H1 (cell line): ENCODE results near the gene GRM4. TPM values are rescaled to one million over a fixed set of nuclear protein-coding genes. Genes with fewer than 3 reads are reported as not detected.
A peak's percentile ranks its signal among the peaks of the same experiment; 100 is the strongest.

Experiments used
- CTCF ChIA-PET: fragments of 300-600 bp; sonication (Branson Sonifier 250); formaldehyde crosslinking; loops from one replicate; lab custom pipeline; 2021; ENCODE audit not compliant: partially characterized antibody; lab: Charles Lee
- POLR2A ChIA-PET: fragments of 300-600 bp; sonication (Branson Sonifier 250); formaldehyde crosslinking; loops from one replicate; lab custom pipeline; 2021; ENCODE audit warnings: inconsistent platforms; ENCODE audit not compliant: partially characterized antibody; lab: Charles Lee
- DNase-seq, 2 experiments: peaks; one replicate each; pipeline versions ENCODE4 v3.0.0 to v3.0.0-alpha.2; 2010 to 2022; ENCODE audit warnings: low spot score in 2 of 2, low read depth in 1 of 2, mixed read lengths in 1 of 2
- FAIRE-seq: peaks from 2 replicates; lab custom pipeline; 2011; peaks lifted over from hg19 to GRCh38; lab: Jason Lieb, UNC
- H2AFZ ChIP-seq: 2 replicates; pipeline ENCODE4 v1.8.1; 2012; ENCODE audit warnings: low read length, inconsistent platforms
- H2AK5ac ChIP-seq: 2 replicates; pipeline ENCODE4 v1.6.1; 2013; ENCODE audit warnings: low read depth, low read length
- H2BK120ac ChIP-seq: replicated peaks from 2 replicates; pipeline ENCODE3; 2013; ENCODE audit warnings: low read depth, low read length, inconsistent platforms
- H2BK12ac ChIP-seq: 2 replicates; pipeline ENCODE4 v1.6.1; 2013; ENCODE audit warnings: low read depth, low read length
- H2BK15ac ChIP-seq: 2 replicates; pipeline ENCODE4 v1.6.1; 2013; ENCODE audit warnings: low read length
- H2BK20ac ChIP-seq: 2 replicates; pipeline ENCODE4 v1.6.1; 2013; ENCODE audit warnings: low read length
- H2BK5ac ChIP-seq: 2 replicates; pipeline ENCODE4 v1.6.1; 2013; ENCODE audit warnings: low read depth, low read length
- H3K14ac ChIP-seq: 2 replicates; pipeline ENCODE4 v1.6.1; 2013; ENCODE audit warnings: inconsistent platforms; ENCODE audit not compliant: insufficient read length
- H3K18ac ChIP-seq: 2 replicates; pipeline ENCODE4 v1.6.1; 2013; ENCODE audit warnings: low read length; ENCODE audit errors: extremely low read depth
- H3K23ac ChIP-seq: 2 replicates; pipeline ENCODE4 v1.6.1; 2013; ENCODE audit warnings: inconsistent platforms; ENCODE audit not compliant: insufficient read length
- H3K23me2 ChIP-seq: 2 replicates; pipeline ENCODE4 v1.6.1; 2013; ENCODE audit warnings: low read depth, low read length
- H3K27ac ChIP-seq: 2 replicates; pipeline ENCODE4 v1.6.1; 2011; ENCODE audit warnings: low read depth, low read length, inconsistent platforms
- H3K27me3 ChIP-seq, 4 experiments: replicated peaks in 1 of 4; 1 replicate in 1 of 4; 2 replicates in 3 of 4; pipeline versions ENCODE4 v1.6.1 to v1.8.1; 2011 to 2013; ENCODE audit warnings: low read length in 3 of 4, mild to moderate bottlenecking in 3 of 4, inconsistent platforms in 2 of 4, mixed read lengths in 2 of 4, moderate library complexity in 1 of 4; ENCODE audit not compliant: control insufficient read depth in 3 of 4, insufficient read depth in 3 of 4; ENCODE audit errors: extremely low read depth in 1 of 4
- H3K36me3 ChIP-seq, 4 experiments: 2 replicates each; pipeline versions ENCODE4 v1.6.1 to v1.8.1; 2011 to 2013; ENCODE audit warnings: mild to moderate bottlenecking in 4 of 4, low read length in 3 of 4, moderate library complexity in 2 of 4, control low read depth in 1 of 4, inconsistent platforms in 1 of 4; ENCODE audit not compliant: insufficient read depth in 4 of 4, control insufficient read depth in 2 of 4
- H3K4ac ChIP-seq: replicated peaks from 2 replicates; pipeline ENCODE3; 2013; ENCODE audit warnings: low read length, low read depth, mixed read lengths, inconsistent platforms; ENCODE audit not compliant: insufficient read length
- H3K4me1 ChIP-seq, 4 experiments: replicated peaks in 1 of 4; 1 replicate in 1 of 4; 2 replicates in 3 of 4; pipeline versions ENCODE4 v1.6.1 to v1.8.1; 2011 to 2013; ENCODE audit warnings: low read length in 3 of 4, inconsistent platforms in 2 of 4, mixed read lengths in 1 of 4; ENCODE audit not compliant: insufficient read depth in 4 of 4, control insufficient read depth in 3 of 4
- H3K4me2 ChIP-seq, 2 experiments: 2 replicates each; pipeline versions ENCODE4 v1.6.1 to v1.8.1; 2011 to 2013; ENCODE audit warnings: low read depth in 2 of 2, low read length in 2 of 2, control low read depth in 1 of 2, inconsistent platforms in 1 of 2, mild to moderate bottlenecking in 1 of 2; ENCODE audit not compliant: insufficient read depth in 1 of 2
- H3K4me3 ChIP-seq, 4 experiments: fragments of 200-600, 300-600 bp in 1 of 4; sonication (generic), shearing (Covaris generic), sonication (Bioruptor Twin) in 1 of 4; 2 replicates each; pipeline versions ENCODE4 v1.5.1 to v1.8.1; 2011 to 2016; ENCODE audit warnings: low read length in 4 of 4, low read depth in 3 of 4, control low read depth in 2 of 4, inconsistent platforms in 2 of 4, mild to moderate bottlenecking in 2 of 4, mixed read lengths in 1 of 4, moderate library complexity in 1 of 4; ENCODE audit not compliant: insufficient read depth in 2 of 4; ENCODE audit errors: extremely low read depth in 1 of 4
- H3K56ac ChIP-seq: replicated peaks from 2 replicates; pipeline ENCODE3; 2013; ENCODE audit warnings: low read depth, mild to moderate bottlenecking, mixed read lengths, low read length, inconsistent platforms; ENCODE audit not compliant: insufficient read length
- H3K79me1 ChIP-seq: 2 replicates; pipeline ENCODE4 v1.6.1; 2013; ENCODE audit warnings: low read depth, low read length, control low read depth
- H3K79me2 ChIP-seq, 2 experiments: 2 replicates each; pipeline versions ENCODE4 v1.6.1 to v1.8.1; 2012 to 2013; ENCODE audit warnings: low read length in 2 of 2, mild to moderate bottlenecking in 2 of 2, inconsistent platforms in 1 of 2; ENCODE audit not compliant: insufficient read depth in 2 of 2, control insufficient read depth in 1 of 2
- H3K9ac ChIP-seq, 4 experiments: replicated peaks in 1 of 4; 1 replicate in 1 of 4; 2 replicates in 3 of 4; pipeline versions ENCODE4 v1.6.1 to v1.8.1; 2011 to 2013; ENCODE audit warnings: low read depth in 3 of 4, low read length in 3 of 4, control low read depth in 2 of 4, mild to moderate bottlenecking in 2 of 4, moderate library complexity in 2 of 4, inconsistent platforms in 1 of 4; ENCODE audit errors: extremely low read depth in 1 of 4
- H3K9me3 ChIP-seq, 2 experiments: 2 replicates each; pipeline versions ENCODE4 v1.6.1 to v1.8.1; 2012 to 2013; ENCODE audit warnings: mild to moderate bottlenecking in 2 of 2, moderate library complexity in 2 of 2, control low read depth in 1 of 2, inconsistent platforms in 1 of 2, low read depth in 1 of 2, low read length in 1 of 2, mixed read lengths in 1 of 2; ENCODE audit not compliant: insufficient read depth in 2 of 2
- H4K20me1 ChIP-seq, 2 experiments: replicated peaks in 1 of 2; 2 replicates each; pipeline versions ENCODE3 to v1.8.1; 2011 to 2013; ENCODE audit warnings: inconsistent platforms in 2 of 2, low read length in 2 of 2, mild to moderate bottlenecking in 1 of 2; ENCODE audit not compliant: insufficient read depth in 2 of 2, control insufficient read depth in 1 of 2
- H4K5ac ChIP-seq: 2 replicates; pipeline ENCODE4 v1.6.1; 2013; ENCODE audit warnings: low read length, low read depth, mixed read lengths, inconsistent platforms; ENCODE audit not compliant: insufficient read length
- H4K8ac ChIP-seq: 2 replicates; pipeline ENCODE4 v1.8.0; 2013; ENCODE audit warnings: mild to moderate bottlenecking, moderate library complexity, low read length, inconsistent platforms; ENCODE audit not compliant: insufficient read depth; ENCODE audit errors: extremely low read depth
- H4K91ac ChIP-seq: replicated peaks from 2 replicates; pipeline ENCODE3; 2013; ENCODE audit warnings: low read length, mixed read lengths, inconsistent platforms; ENCODE audit not compliant: insufficient read length
- BCL11A ChIP-seq, 2 experiments: IDR thresholded peaks; one replicate each; pipeline ENCODE4 v1.6.1; 2011; ENCODE audit warnings: low read depth in 2 of 2, low read length in 2 of 2, mild to moderate bottlenecking in 2 of 2
- BRCA1 ChIP-seq: IDR thresholded peaks from 2 replicates; pipeline ENCODE4 v1.6.1; 2012; ENCODE audit warnings: low read depth, low read length, improper control_type of control experiment
- CHD1 ChIP-seq: IDR thresholded peaks from 2 replicates; pipeline ENCODE4 v1.6.1; 2012; ENCODE audit warnings: low read depth, low read length, improper control_type of control experiment
- EZH2 ChIP-seq: fragments of 200-600 bp; sonication (generic); IDR thresholded peaks from 2 replicates; pipeline ENCODE4 v1.7.1; 2012; ENCODE audit warnings: low read depth, mild to moderate bottlenecking, moderate library complexity, low read length, inconsistent platforms; ENCODE audit not compliant: severe bottlenecking
- GTF2F1 ChIP-seq: IDR thresholded peaks from 2 replicates; pipeline ENCODE4 v1.6.1; 2012; ENCODE audit warnings: low read depth, low read length, improper control_type of control experiment, borderline replicate concordance
- HDAC6 ChIP-seq: IDR thresholded peaks from one replicate; pipeline ENCODE4 v1.7.1; 2012; ENCODE audit warnings: low read depth, mild to moderate bottlenecking, inconsistent platforms, low read length, moderate library complexity
- NANOG ChIP-seq: IDR thresholded peaks from 2 replicates; pipeline ENCODE4 v1.6.1; 2011; ENCODE audit warnings: low read length, low read depth, mild to moderate bottlenecking, inconsistent platforms; ENCODE audit not compliant: insufficient read depth, poor library complexity, severe bottlenecking
- SP4 ChIP-seq: IDR thresholded peaks from 2 replicates; pipeline ENCODE4 v1.6.1; 2012; ENCODE audit warnings: low read length, inconsistent platforms
- TBP ChIP-seq: IDR thresholded peaks from 2 replicates; pipeline ENCODE4 v1.6.1; 2011; ENCODE audit warnings: low read depth, low read length, improper control_type of control experiment
- ZNF274 ChIP-seq: IDR thresholded peaks from 2 replicates; pipeline ENCODE4 v1.7.0; 2012; ENCODE audit warnings: low read length, borderline replicate concordance; ENCODE audit errors: extremely low read depth
- WGBS, 2 experiments: shearing (Covaris generic) in 1 of 2; methylation state at CpG; one replicate each; pipeline versions ENCODE4 v1.1.6 to v1.1.7; 2013 to 2015; ENCODE audit warnings: low lambda C conversion rate in 2 of 2, mixed read lengths in 2 of 2, inconsistent platforms in 1 of 2, low coverage in 1 of 2, missing lambda C conversion rate in 1 of 2; ENCODE audit not compliant: insufficient replicate concordance in 2 of 2, insufficient coverage in 1 of 2, insufficient read length in 1 of 2; ENCODE audit errors: extremely low coverage in 1 of 2, missing lambda C conversion rate in 1 of 2; 5-methylcytosine and 5-hydroxymethylcytosine counted together
- polyA plus RNA-seq, 7 experiments: library from polyadenylated mRNA; depleted of rRNA in 3 of 7; stranded (reverse) in 5 of 7; unstranded in 2 of 7; fragments of >200 nt in 5 of 7; fragments of 200-250 nt in 2 of 7; gene quantifications; 1 replicate in 5 of 7; 2 replicates in 1 of 7; 4 replicates in 1 of 7; pipeline versions ENCODE4 v1.2.1 to v1.2.3, GENCODE V29; 2011 to 2013; ENCODE audit warnings: missing spikeins in 2 of 7, mixed read lengths in 2 of 7
- total RNA-seq: library from RNA; stranded (reverse); fragmentation: NEBNext Ultra II Directional; extraction: Animal tissue kit (Norgen Biotek cat#: 25700); gene quantifications from 2 replicates; pipeline ENCODE4 v1.2.1, GENCODE V29; 2021

The GRM4 gene
- total and polyA plus RNA-seq, 2 of the 8 experiments (the other 6 are each of a cell fraction or from before 2014, with no cell fraction given): 19.6 to 21.5 TPM

DNA sequence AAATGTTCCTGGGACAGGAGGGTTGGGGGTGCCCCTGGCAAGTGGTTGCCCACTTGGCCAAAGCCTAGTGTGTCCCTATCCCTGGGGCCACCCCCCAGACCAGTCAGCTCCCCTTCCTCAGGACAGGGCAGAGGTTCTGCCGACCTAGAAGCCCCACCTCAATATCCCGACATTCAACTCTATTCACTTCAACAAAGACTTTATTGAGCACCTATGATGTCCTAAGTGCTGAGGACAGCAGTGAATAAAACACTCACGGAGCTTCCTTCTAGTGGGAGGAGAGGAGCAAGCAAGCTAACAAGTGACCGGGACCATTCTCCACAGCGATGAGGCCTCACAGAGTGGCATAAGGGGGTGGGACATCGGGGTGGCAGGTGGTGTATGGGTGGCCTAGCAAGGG lies 52.7 kb downstream of the GRM4 start:
- Histone ChIP-seq H2BK15ac (peak overlapping the region; percentile 81; the same call in 1 of the 2 replicates), H3K18ac (no peak overlapping the region), H3K27ac (no peak overlapping the region), H2AK5ac (no peak overlapping the region), H3K56ac (no peak overlapping the region), H3K23ac (no peak overlapping the region), H3K79me2 (no peaks in the 10 kb centered on the region), H2BK120ac (no peak overlapping the region), H4K91ac (no peak overlapping the region), H3K4me3 (no peak overlapping the region), H3K27me3 (no peaks in the 10 kb centered on the region), H3K36me3 (no peaks in the 10 kb centered on the region; a peak in 1 of 8 replicates), H3K9me3 (no peaks in the 10 kb centered on the region), H2BK12ac (no peak overlapping the region), H3K4ac (no peak overlapping the region), H4K8ac (no peak overlapping the region; the same call in 1 of the 2 replicates), H3K23me2 (no peaks in the 10 kb centered on the region), H2BK20ac (no peak overlapping the region), H4K20me1 (peaks cover 0 to 3% of the 10 kb centered on the region in 2 experiments), H3K79me1 (no peaks in the 10 kb centered on the region), H4K5ac (no peak overlapping the region), H2BK5ac (no peak overlapping the region), H3K9ac (no peak overlapping the region), H3K4me1 (peaks cover 0 to 14% (median 7%) of the 10 kb centered on the region in 4 experiments; a peak in 4 of 7 replicates), H2AFZ (no peak overlapping the region), H3K4me2 (no peak overlapping the region), H3K14ac (no peak overlapping the region)
- FAIRE-seq: no peak
- 90% methylated on average over 6 of the region's 6 CpGs; no CpG with 5 or more reads in 1 of the 2 experiments for WGBS, 2 experiments
- CTCF ChIA-PET: interaction anchor here (0.6 to 2.1 kb wide), 5 partner anchors 11 to 1360 kb away, joined by 3 to 7 read pairs (median 3); no protein-coding TSS in a partner anchor
- POLR2A ChIA-PET: no interaction called here
- no peak for TF ChIP-seq CHD1
- no peak for TF ChIP-seq SP4
- TF ChIP-seq ZNF274: no peak
- TF ChIP-seq NANOG: no peak
- TF ChIP-seq BCL11A (IDR thresholded peaks at IDR 0.05; ENCODE audit: low read depth in 2 of 2, low read length in 2 of 2): no peak
- no peak for TF ChIP-seq TBP
- no peak for TF ChIP-seq EZH2
- TF ChIP-seq BRCA1: no peak
- TF ChIP-seq GTF2F1: no peak
- TF ChIP-seq HDAC6: no peak
- DNase-seq: no peak
